CD4-positive, alpha-beta T cell (primary cell): ENCODE results near the gene UGGT1. TPM values are rescaled to one million over a fixed set of nuclear protein-coding genes. Genes with fewer than 3 reads are reported as not detected.

ENCODE experiments used
- ATAC-seq: fragments of 200-7000 bp; cut with Tn5 transposase; one replicate; pipeline ENCODE4 v1.10.0; 2022; ENCODE audit warnings: mild to moderate bottlenecking; ENCODE audit not compliant: poor library complexity
- CTCF ChIA-PET: fragments of 350-600 bp; sonication (Branson Sonifier 250); formaldehyde crosslinking; loops from one replicate; lab custom pipeline; 2021; ENCODE audit warnings: antibody characterized with exemption, inconsistent platforms; lab: Charles Lee
- POLR2A ChIA-PET: fragments of 350-600 bp; sonication (Branson Sonifier 250); formaldehyde crosslinking; loops from one replicate; lab custom pipeline; 2021; ENCODE audit warnings: antibody characterized with exemption, inconsistent platforms; lab: Charles Lee
- DNase-seq, 14 experiments: peaks; one replicate each; pipeline ENCODE4 v3.0.0-alpha.2; 2013 to 2020; ENCODE audit warnings: mixed read lengths in 2 of 14
- H3K27ac ChIP-seq, 2 donors: one replicate each; pipeline versions ENCODE4 v1.5.1 to v1.7.0; 2013; ENCODE audit warnings: low read length in 2 of 2, low read depth in 1 of 2, mild to moderate bottlenecking in 1 of 2
- H3K27me3 ChIP-seq, 2 experiments: 1 replicate in 1 of 2; 2 replicates in 1 of 2; pipeline versions ENCODE4 v1.6.1 to v1.7.0; 2013; ENCODE audit warnings: low read length in 2 of 2, control low read depth in 1 of 2, mild to moderate bottlenecking in 1 of 2, moderate library complexity in 1 of 2; ENCODE audit not compliant: insufficient read depth in 2 of 2, control insufficient read depth in 1 of 2
- H3K36me3 ChIP-seq: one replicate; pipeline ENCODE4 v1.6.1; 2013; ENCODE audit warnings: low read length, control low read depth; ENCODE audit not compliant: insufficient read depth
- H3K4me1 ChIP-seq: one replicate; pipeline ENCODE4 v1.6.1; 2013; ENCODE audit warnings: low read length, control low read depth; ENCODE audit not compliant: insufficient read depth
- H3K4me3 ChIP-seq: one replicate; pipeline ENCODE4 v1.5.1; 2013; ENCODE audit warnings: mild to moderate bottlenecking, low read length, moderate library complexity
- H3K9me3 ChIP-seq, 2 experiments: 1 replicate in 1 of 2; 2 replicates in 1 of 2; pipeline versions ENCODE4 v1.6.1 to v1.7.0; 2013; ENCODE audit warnings: low read length in 2 of 2, mild to moderate bottlenecking in 2 of 2, control low read depth in 1 of 2, moderate library complexity in 1 of 2; ENCODE audit not compliant: control insufficient read depth in 1 of 2, insufficient read depth in 1 of 2
- H3K27ac Mint-ChIP-seq: one replicate; pipeline ENCODE4 v1.8.0; 2020; ENCODE audit warnings: mixed read lengths
- H3K27me3 Mint-ChIP-seq: one replicate; pipeline ENCODE4 v1.8.0; 2021; ENCODE audit warnings: mixed read lengths
- H3K36me3 Mint-ChIP-seq: one replicate; pipeline ENCODE4 v1.8.0; 2021; ENCODE audit warnings: low read depth, mixed read lengths
- H3K4me1 Mint-ChIP-seq: one replicate; pipeline ENCODE4 v1.8.0; 2021; ENCODE audit warnings: low read depth, mixed read lengths
- H3K4me3 Mint-ChIP-seq: one replicate; pipeline ENCODE4 v1.8.0; 2020; ENCODE audit warnings: mild to moderate bottlenecking, mixed read lengths
- H3K9me3 Mint-ChIP-seq: one replicate; pipeline ENCODE4 v1.8.0; 2020; ENCODE audit warnings: mixed read lengths
- CTCF ChIP-seq: fragments of 200-600 bp; IDR thresholded peaks from one replicate; pipeline ENCODE4 v1.8.0; 2022; ENCODE audit warnings: antibody characterized with exemption, mild to moderate bottlenecking
- intact Hi-C, 2 experiments: fragments of 100-400 bp; cut with DNase I in 1 of 2; cut with micrococcal nuclease in 1 of 2; formaldehyde crosslinking; loops; one replicate each; pipeline versions ENCODE4 v1.15.1 to v1.9.0; 2023 to 2025; cut with DNase I, micrococcal nuclease
- total RNA-seq, 174 experiments: library from RNA in 2 of 174; stranded (reverse) in 2 of 174; gene quantifications; one replicate each; pipeline ENCODE4 v1.2.3 and lab custom pipeline; 2021 to 2026

UGGT1 gene
- total RNA-seq, 2 experiments from 2014 or later, result 23.5 to 28.4 TPM

DNA sequence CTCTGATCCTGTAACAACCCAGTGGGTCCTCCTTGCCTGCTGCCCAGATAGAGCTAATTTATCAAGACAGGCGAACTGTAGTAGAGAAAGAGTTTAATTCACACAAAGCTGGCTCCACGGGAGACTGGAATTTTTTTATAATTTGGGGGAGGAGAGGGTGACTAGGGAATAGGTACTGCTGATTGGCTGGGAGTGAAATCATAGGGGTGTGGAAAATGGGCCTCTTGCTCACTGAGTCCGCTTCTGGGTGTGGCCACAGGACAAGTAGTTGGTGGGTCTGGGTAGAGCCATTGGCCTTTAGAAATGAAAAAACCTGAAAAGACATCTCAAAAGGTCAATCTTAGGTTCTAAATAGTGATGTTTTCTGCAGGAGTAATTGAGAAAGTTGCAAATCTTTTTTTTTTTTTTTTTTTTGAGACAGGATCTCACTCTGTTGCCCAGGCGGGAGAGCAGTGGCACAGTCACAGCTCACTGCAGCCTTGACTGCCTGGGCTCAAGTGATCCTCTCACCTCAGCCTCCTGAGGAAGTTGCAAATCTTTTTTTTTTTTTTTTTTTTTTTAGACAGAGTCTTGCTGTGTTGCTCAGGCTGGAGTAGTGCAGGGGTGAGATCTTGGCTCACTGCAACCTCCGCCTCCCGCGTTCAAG lies 14.4 kb upstream of the UGGT1 start:
- DNase-seq, result no peak
- Mint-ChIP-seq H3K4me3 (no peak overlapping the region), H3K9me3 (no peaks in the 10 kb centered on the region), H3K27me3 (no peaks in the 10 kb centered on the region), H3K4me1 (no peaks in the 10 kb centered on the region), H3K36me3 (no peaks in the 10 kb centered on the region), H3K27ac (no peak overlapping the region)
- Histone ChIP-seq H3K4me1 (no peaks in the 10 kb centered on the region), H3K4me3 (no peak overlapping the region), H3K27ac (no peak overlapping the region), H3K9me3 (no peaks in the 10 kb centered on the region), H3K36me3 (no peaks in the 10 kb centered on the region), H3K27me3 (no peaks in the 10 kb centered on the region)
- TF ChIP-seq CTCF, result no peak
- intact Hi-C loops, result no loop called here
- no peak for ATAC-seq
- ChIA-PET CTCF (interaction anchor here (0.6 kb wide), 1 partner anchor 625 kb away, joined by 3 read pairs; no protein-coding TSS in a partner anchor), POLR2A (no interaction called here)

DNA sequence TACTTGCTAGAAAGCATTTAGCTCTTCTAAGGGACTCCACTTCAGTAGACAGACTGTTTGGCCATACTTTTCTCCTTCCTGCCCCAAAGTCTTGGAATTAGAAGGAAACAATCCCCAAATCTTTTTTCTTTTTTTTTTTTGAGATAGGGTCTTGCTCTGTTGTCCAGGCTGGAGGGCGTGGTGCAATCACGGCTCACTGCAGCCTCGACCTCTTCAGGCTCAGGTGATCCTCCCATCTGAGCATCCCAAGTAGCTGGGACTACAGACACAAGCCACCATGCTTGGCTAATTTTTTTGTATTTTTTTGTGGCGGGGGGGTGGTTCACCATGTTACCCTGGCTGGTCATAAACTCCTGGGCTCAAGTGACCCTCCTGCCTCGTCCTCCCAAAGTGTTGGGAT lies 6.2 kb upstream of the UGGT1 start:
- no peak for DNase-seq
- no peak overlapping the region for H3K27ac ChIP-seq
- H3K27me3 ChIP-seq, result peaks cover 0 to 6% of the 10 kb centered on the region in 2 experiments
- Mint-ChIP-seq H3K4me1 (peaks cover 4% of the 10 kb centered on the region), H3K4me3 (no peak overlapping the region), H3K27ac (no peak overlapping the region), H3K27me3 (peaks cover 5% of the 10 kb centered on the region), H3K9me3 (peaks cover 3% of the 10 kb centered on the region), H3K36me3 (no peaks in the 10 kb centered on the region)
- POLR2A ChIA-PET, result no interaction called here
- H3K4me3 ChIP-seq, result no peak overlapping the region
- no peak for ATAC-seq
- TF ChIP-seq CTCF, result no peak
- H3K36me3 ChIP-seq, result no peaks in the 10 kb centered on the region
- H3K4me1 ChIP-seq, result no peaks in the 10 kb centered on the region
- CTCF ChIA-PET, result no interaction called here
- intact Hi-C loops, result no loop called here
- no peaks in the 10 kb centered on the region for H3K9me3 ChIP-seq

DNA sequence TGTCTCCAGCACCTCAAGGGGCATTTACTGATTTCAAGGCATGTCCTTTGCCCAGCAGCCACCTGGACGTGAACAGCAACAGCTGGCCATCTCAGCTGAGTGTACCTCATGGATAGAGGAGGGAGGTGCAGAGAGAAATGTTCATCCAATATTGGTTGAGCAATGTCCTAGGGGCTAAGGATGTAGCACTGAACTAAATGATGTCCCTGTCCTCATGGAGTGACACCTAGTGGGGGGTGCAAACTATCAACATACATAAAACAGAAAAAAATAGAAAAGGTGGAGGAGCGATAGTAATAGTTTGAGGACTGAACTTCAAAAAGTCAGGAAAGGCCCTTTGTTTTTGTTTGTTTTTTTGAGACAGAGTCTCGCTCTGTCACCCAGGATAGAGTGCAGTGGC lies 4.8 kb upstream of the UGGT1 start:
- peaks cover 10% of the 10 kb centered on the region for H3K4me1 Mint-ChIP-seq
- peaks cover 0 to 6% of the 10 kb centered on the region in 2 experiments for H3K27me3 ChIP-seq
- no peaks in the 10 kb centered on the region for H3K9me3 ChIP-seq
- no peak for TF ChIP-seq CTCF
- H3K27me3 Mint-ChIP-seq, result peaks cover 5% of the 10 kb centered on the region
- DNase-seq, result no peak
- no peaks in the 10 kb centered on the region for H3K4me1 ChIP-seq
- no peaks in the 10 kb centered on the region for H3K36me3 ChIP-seq
- intact Hi-C loops, result no loop called here
- H3K27ac Mint-ChIP-seq, result no peak overlapping the region
- peaks cover 3% of the 10 kb centered on the region for H3K9me3 Mint-ChIP-seq
- POLR2A ChIA-PET, result interaction anchor here (1.7 kb wide), 1 partner anchor 58 kb away, joined by 4 read pairs; no protein-coding TSS in a partner anchor
- no peak overlapping the region for H3K4me3 ChIP-seq
- peak overlapping the region; percentile 54 for H3K4me3 Mint-ChIP-seq
- CTCF ChIA-PET, result no interaction called here
- no peak overlapping the region for H3K27ac ChIP-seq
- H3K36me3 Mint-ChIP-seq, result peaks cover 6% of the 10 kb centered on the region
- no peak for ATAC-seq
